Measurements from ENCODE around the gene C13orf46. TPM values are rescaled to one million over a fixed set of nuclear protein-coding genes. Genes with fewer than 3 reads are reported as not detected.

C13orf46 gene
- total RNA-seq, 1 donor from 2014 or later: 0.65 TPM

- no peak for DNase-seq (ENCODE audit: low read depth)
Observed at GRCh38 chr13:114010401-114011101, 36.7 kb upstream of the C13orf46 start.

- no peak for DNase-seq (ENCODE audit: low read depth)
Observed at GRCh38 chr13:114009590-114010400, 35.9 kb upstream of the C13orf46 start.

- DNase-seq (ENCODE audit: low read depth): no peak
Observed at GRCh38 chr13:114008964-114009589, 35.2 kb upstream of the C13orf46 start.

GRCh38 chr13:114007566-114007965 lies 33.7 kb upstream of the C13orf46 start:
- no peak for DNase-seq (ENCODE audit: low read depth)

- DNase-seq (ENCODE audit: low read depth): no peak
Observed at GRCh38 chr13:114005206-114005724, 31.4 kb upstream of the C13orf46 start.

- no peak for DNase-seq (ENCODE audit: low read depth)
Observed at GRCh38 chr13:114004420-114005205, 30.7 kb upstream of the C13orf46 start.

- DNase-seq (ENCODE audit: low read depth): no peak
Observed at GRCh38 chr13:114002771-114003321, 29.0 kb upstream of the C13orf46 start.

GRCh38 chr13:114002009-114002544 lies 28.2 kb upstream of the C13orf46 start:
- DNase-seq (ENCODE audit: low read depth): no peak

GRCh38 chr13:114001331-114002008 lies 27.6 kb upstream of the C13orf46 start:
- DNase-seq (ENCODE audit: low read depth): no peak

- no peak for DNase-seq (ENCODE audit: low read depth)
Observed at GRCh38 chr13:114000151-114001040, 26.5 kb upstream of the C13orf46 start.

- DNase-seq (ENCODE audit: low read depth): no peak
Observed at GRCh38 chr13:113999618-113999910, 25.7 kb upstream of the C13orf46 start.

- DNase-seq (ENCODE audit: low read depth): no peak
Observed at GRCh38 chr13:113998781-113999617, 25.1 kb upstream of the C13orf46 start.

GRCh38 chr13:113997845-113998751 lies 24.2 kb upstream of the C13orf46 start:
- DNase-seq (ENCODE audit: low read depth): no peak

- DNase-seq (ENCODE audit: low read depth): no peak
Observed at GRCh38 chr13:113996912-113997745, 23.3 kb upstream of the C13orf46 start.

- no peak for DNase-seq (ENCODE audit: low read depth)
Observed at GRCh38 chr13:113996081-113996911, 22.4 kb upstream of the C13orf46 start.
